GM12878 (cell line): ENCODE measurements around the gene ABCA4.

ENCODE experiments used
- CTCF ChIP-seq, 3 experiments: IDR thresholded peaks in 2 of 3; conservative IDR thresholded peaks in 1 of 3; 2 replicates each; pipeline ENCODE4 v1.5.1; 2011; ENCODE audit warnings: low read depth in 3 of 3, low read length in 3 of 3, mild to moderate bottlenecking in 3 of 3, control low read depth in 2 of 3, moderate library complexity in 2 of 3, inconsistent platforms in 1 of 3, mixed read lengths in 1 of 3; ENCODE audit not compliant: control insufficient read depth in 2 of 3, insufficient read depth in 1 of 3; ENCODE audit errors: extremely low read depth in 1 of 3
- MEF2A ChIP-seq: IDR thresholded peaks from 2 replicates; pipeline ENCODE4 v1.6.1; 2011; ENCODE audit warnings: low read depth, mild to moderate bottlenecking, low read length, moderate library complexity; ENCODE audit not compliant: insufficient read depth

GRCh38 chr1:94068096-94068998 lies 52.6 kb downstream of the ABCA4 start:
- no peak for TF ChIP-seq CTCF (IDR thresholded peaks at IDR 0.05 in 2 of 3, conservative IDR thresholded peaks at IDR 0.05 in 1 of 3; ENCODE audit: control insufficient read depth in 2 of 3, extremely low read depth in 1 of 3, insufficient read depth in 1 of 3, low read depth in 3 of 3, low read length in 3 of 3)
- TF ChIP-seq MEF2A: no peak
